ENCODE measurements around the gene ACYP2.
"Not testable (repeated sequence)": the region's sequence is repeated elsewhere in the genome, so short reads cannot be mapped to it uniquely, and the experiment has no call there.

ACYP2 gene

GRCh38 chr2:54239427-54239826 is 124.0 kb downstream of the ACYP2 start:
- no peaks in the 10 kb centered on the region for H3K27me3 Mint-ChIP-seq
- no peak overlapping the region for H3K27ac Mint-ChIP-seq
- ATAC-seq (replicated peaks) (peak in 1 of 2 donors; percentile 22), DNase-seq (no peak)
- no peaks in the 10 kb centered on the region for H3K4me1 Mint-ChIP-seq
- no peak overlapping the region for H3K4me3 Mint-ChIP-seq
- H3K36me3 Mint-ChIP-seq = peaks cover 5 to 8% of the 10 kb centered on the region in 2 donors
- H3K9me3 Mint-ChIP-seq = peaks cover 4 to 6% of the 10 kb centered on the region in 2 donors

GRCh38 chr2:54240515-54241469 is 125.4 kb downstream of the ACYP2 start:
- no peaks in the 10 kb centered on the region for H3K4me1 Mint-ChIP-seq
- peaks cover 5 to 11% of the 10 kb centered on the region in 2 donors for H3K36me3 Mint-ChIP-seq
- no peak overlapping the region for H3K4me3 Mint-ChIP-seq
- ATAC-seq (replicated peaks) (no peak), DNase-seq (no peak)
- H3K27ac Mint-ChIP-seq = no peak overlapping the region
- no peaks in the 10 kb centered on the region for H3K27me3 Mint-ChIP-seq
- H3K9me3 Mint-ChIP-seq = peaks cover 6 to 7% of the 10 kb centered on the region in 2 donors

GRCh38 chr2:54247115-54247514 is 131.7 kb downstream of the ACYP2 start:
- DNase-seq (no peak), ATAC-seq (replicated peaks) (no peak)
- Mint-ChIP-seq H3K9me3 (peaks cover 0 to 3% of the 10 kb centered on the region in 2 donors), H3K36me3 (peaks cover 3 to 6% of the 10 kb centered on the region in 2 donors), H3K4me1 (no peaks in the 10 kb centered on the region), H3K27me3 (no peaks in the 10 kb centered on the region), H3K27ac (no peak overlapping the region), H3K4me3 (no peak overlapping the region)

GRCh38 chr2:54249629-54250028 is 134.2 kb downstream of the ACYP2 start:
- Mint-ChIP-seq H3K27me3 (no peaks in the 10 kb centered on the region), H3K4me1 (no peaks in the 10 kb centered on the region), H3K4me3 (no peak overlapping the region), H3K36me3 (peaks cover 3 to 21% of the 10 kb centered on the region in 2 donors), H3K27ac (no peak overlapping the region), H3K9me3 (peaks cover 0 to 3% of the 10 kb centered on the region in 2 donors)
- ATAC-seq (replicated peaks) (no peak), DNase-seq (no peak)

GRCh38 chr2:54254180-54254579 is 138.8 kb downstream of the ACYP2 start:
- Mint-ChIP-seq H3K4me1 (no peaks in the 10 kb centered on the region), H3K9me3 (no peaks in the 10 kb centered on the region), H3K4me3 (no peak overlapping the region), H3K27me3 (no peaks in the 10 kb centered on the region), H3K36me3 (peaks cover 8 to 25% of the 10 kb centered on the region in 2 donors), H3K27ac (no peak overlapping the region)
- ATAC-seq (replicated peaks) (no peak), DNase-seq (no peak)

GRCh38 chr2:54255230-54256090 is 140.0 kb downstream of the ACYP2 start:
- DNase-seq (no peak), ATAC-seq (replicated peaks) (no peak)
- no peak overlapping the region for H3K27ac Mint-ChIP-seq
- no peaks in the 10 kb centered on the region for H3K4me1 Mint-ChIP-seq
- H3K27me3 Mint-ChIP-seq = no peaks in the 10 kb centered on the region
- peaks cover 8 to 25% of the 10 kb centered on the region in 2 donors for H3K36me3 Mint-ChIP-seq
- no peak overlapping the region for H3K4me3 Mint-ChIP-seq
- H3K9me3 Mint-ChIP-seq = no peaks in the 10 kb centered on the region

GRCh38 chr2:54256091-54256694 is 140.8 kb downstream of the ACYP2 start, which contains the start of gene TSPYL6:
TSS of gene TSPYL6 (minus strand) at chr2:54256229. CDS start at chr2:54256151, 78 bp downstream.
- H3K27ac Mint-ChIP-seq = no peak within 1 kb of the TSS
- peaks cover 8 to 25% of the 10 kb centered on the region in 2 donors for H3K36me3 Mint-ChIP-seq
- DNase-seq (no peak), ATAC-seq (replicated peaks) (no peak)
- H3K4me1 Mint-ChIP-seq = no peaks in the 10 kb centered on the region
- H3K4me3 Mint-ChIP-seq = no peak within 1 kb of the TSS
- no peaks in the 10 kb centered on the region for H3K9me3 Mint-ChIP-seq
- no peaks in the 10 kb centered on the region for H3K27me3 Mint-ChIP-seq

- Mint-ChIP-seq H3K36me3 (peaks cover 10 to 26% of the 10 kb centered on the region in 2 donors), H3K27me3 (no peaks in the 10 kb centered on the region), H3K9me3 (no peaks in the 10 kb centered on the region), H3K4me1 (no peaks in the 10 kb centered on the region), H3K27ac (no peak overlapping the region), H3K4me3 (no peak overlapping the region)
- DNase-seq (no peak), ATAC-seq (replicated peaks) (no peak)
Measured at GRCh38 chr2:54258166-54258565, 142.8 kb downstream of the ACYP2 start.

GRCh38 chr2:54259413-54260240 is 144.2 kb downstream of the ACYP2 start:
- peaks cover 3 to 7% of the 10 kb centered on the region in 2 donors for H3K9me3 Mint-ChIP-seq
- no peaks in the 10 kb centered on the region for H3K4me1 Mint-ChIP-seq
- DNase-seq = no peak
- no peaks in the 10 kb centered on the region for H3K27me3 Mint-ChIP-seq
- ATAC-seq (replicated peaks) = no peak
- no peak overlapping the region for H3K27ac Mint-ChIP-seq
- no peak overlapping the region for H3K4me3 Mint-ChIP-seq
- H3K36me3 Mint-ChIP-seq = peaks cover 19 to 25% of the 10 kb centered on the region in 2 donors

- H3K9me3 Mint-ChIP-seq = peaks cover 6 to 11% of the 10 kb centered on the region in 2 donors
- H3K4me3 Mint-ChIP-seq = no peak overlapping the region
- no peaks in the 10 kb centered on the region for H3K27me3 Mint-ChIP-seq
- ATAC-seq (replicated peaks) (no peak), DNase-seq (no peak)
- H3K27ac Mint-ChIP-seq = no peak overlapping the region
- H3K36me3 Mint-ChIP-seq = peaks cover 22 to 31% of the 10 kb centered on the region in 2 donors
- no peaks in the 10 kb centered on the region for H3K4me1 Mint-ChIP-seq
Measured at GRCh38 chr2:54260241-54260595, 144.8 kb downstream of the ACYP2 start.

- DNase-seq = no peak
- H3K36me3 Mint-ChIP-seq = peaks cover 15 to 23% of the 10 kb centered on the region in 2 donors
- no peak overlapping the region for H3K27ac Mint-ChIP-seq
- no peaks in the 10 kb centered on the region for H3K4me1 Mint-ChIP-seq
- no peak for ATAC-seq (replicated peaks)
- peaks cover 9 to 14% of the 10 kb centered on the region in 2 donors for H3K9me3 Mint-ChIP-seq
- H3K27me3 Mint-ChIP-seq = no peaks in the 10 kb centered on the region
- no peak overlapping the region for H3K4me3 Mint-ChIP-seq
Measured at GRCh38 chr2:54261537-54261936, 146.1 kb downstream of the ACYP2 start.

GRCh38 chr2:54262015-54262765 is 146.8 kb downstream of the ACYP2 start:
- Mint-ChIP-seq H3K36me3 (peaks cover 15 to 23% of the 10 kb centered on the region in 2 donors), H3K4me3 (no peak overlapping the region)

GRCh38 chr2:54265081-54265480 is 149.7 kb downstream of the ACYP2 start:
- peaks cover 15 to 23% of the 10 kb centered on the region in 2 donors for H3K36me3 Mint-ChIP-seq
- peaks cover 9 to 14% of the 10 kb centered on the region in 2 donors for H3K9me3 Mint-ChIP-seq
- not testable (repeated sequence) for ATAC-seq (replicated peaks); H3K4me3 Mint-ChIP-seq; H3K27me3 Mint-ChIP-seq; H3K27ac Mint-ChIP-seq; DNase-seq; H3K4me1 Mint-ChIP-seq

More at GRCh38 chr2:54262015-54262765, 146.8 kb downstream of the ACYP2 start:
- no peak for ATAC-seq (replicated peaks)
- no peaks in the 10 kb centered on the region for H3K4me1 Mint-ChIP-seq
- H3K27ac Mint-ChIP-seq = no peak overlapping the region
- no peak for DNase-seq
- no peaks in the 10 kb centered on the region for H3K27me3 Mint-ChIP-seq
- peaks cover 9 to 14% of the 10 kb centered on the region in 2 donors for H3K9me3 Mint-ChIP-seq

All from stimulated activated naive B cell treated with anti-CD40 and anti-IgM and Interleukin-4, amounts not matched to agents 10 μg/mL and 1 μg/mL and 100 μg/mL, for 72 hours (primary cell).